NCI-H226 (cell line): ENCODE results near the gene ZNF775.

ENCODE experiments used
- DNase-seq: peaks from one replicate; pipeline ENCODE4 v3.0.0-alpha.2; 2015

Gene ZNF775

DNA sequence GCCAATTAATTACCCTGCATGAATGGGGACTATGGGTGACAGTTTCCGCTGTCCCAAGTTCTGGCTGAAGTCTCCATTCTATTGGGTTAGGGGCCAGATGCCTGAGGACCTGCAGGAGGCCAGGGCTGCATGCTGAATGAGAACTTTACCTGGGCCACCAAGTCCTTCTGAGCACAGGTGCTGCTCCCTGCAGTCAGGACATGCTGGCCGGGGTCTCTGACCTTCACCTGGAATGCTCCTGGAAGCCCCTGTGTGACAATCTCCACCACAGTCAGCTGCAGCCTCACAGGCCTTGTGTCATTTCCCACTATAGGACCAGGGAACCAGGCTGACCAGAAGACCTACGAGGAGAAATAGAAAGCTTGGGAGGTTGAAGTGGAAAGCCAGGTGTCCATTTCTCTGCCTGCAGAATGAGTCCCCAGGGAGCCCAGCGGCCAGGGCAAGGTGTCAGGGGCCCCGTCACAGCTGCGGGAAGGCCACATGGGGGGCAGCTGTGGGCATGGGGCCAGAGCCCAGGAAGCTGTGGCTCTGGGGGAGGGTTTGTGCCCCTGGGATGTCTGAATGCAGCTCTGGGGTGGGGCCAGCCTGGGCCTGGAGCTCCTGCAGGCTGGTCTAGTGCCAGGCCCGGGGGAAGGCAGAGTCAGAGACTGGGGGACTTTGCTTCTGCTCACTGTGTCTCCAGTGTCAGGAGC is 65.7 kb downstream of the ZNF775 start:
- DNase-seq = no peak

- DNase-seq = peak; percentile 33
Observed at GRCh38 chr7:150446288-150446938, 67.3 kb downstream of the ZNF775 start.
